Ammon's horn (tissue), 1 donor: ENCODE data around the gene KBTBD12.

ENCODE experiments used
- DNase-seq: peaks from one replicate; pipeline ENCODE4 v3.0.0-alpha.2; 2016; ENCODE audit warnings: low spot score

Gene KBTBD12

GRCh38 chr3:128014548-128014947 lies 99.5 kb downstream of the KBTBD12 start:
- no peak for DNase-seq

- DNase-seq: no peak
These were observed 101.5 kb downstream of the KBTBD12 start for GRCh38 chr3:128016502-128016901.

DNA sequence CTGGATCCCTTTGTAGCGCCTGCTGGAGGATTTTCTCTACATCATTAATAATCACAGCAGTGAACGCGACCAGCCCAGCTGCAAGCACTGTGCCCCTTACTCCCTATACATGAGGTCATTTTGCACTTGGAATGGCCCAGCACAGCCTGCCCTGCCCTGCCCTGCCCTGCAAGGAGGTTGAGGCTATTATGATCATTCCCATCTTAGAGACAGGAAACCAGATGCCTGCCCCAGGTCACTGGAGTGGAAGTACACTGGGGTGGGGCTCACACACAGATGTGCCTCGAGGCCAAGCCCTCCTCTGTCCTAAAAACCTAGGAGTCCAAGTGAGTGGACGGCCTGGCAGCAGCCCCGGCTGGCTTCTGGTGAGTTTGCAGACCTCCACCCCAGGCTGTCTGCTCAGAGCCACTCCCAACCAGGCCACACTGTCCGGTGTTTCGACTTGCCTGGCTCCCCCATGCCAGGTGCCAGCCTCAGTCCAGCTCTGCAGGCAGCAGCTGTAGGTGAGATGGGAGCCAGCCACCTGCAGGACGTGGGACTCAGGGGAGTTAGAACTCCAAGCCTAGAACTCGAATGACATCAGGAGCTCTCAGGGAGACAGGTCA lies 106.8 kb downstream of the KBTBD12 start:
- no peak for DNase-seq

- no peak for DNase-seq
These were observed 118.1 kb downstream of the KBTBD12 start for GRCh38 chr3:128033102-128033501.

DNA sequence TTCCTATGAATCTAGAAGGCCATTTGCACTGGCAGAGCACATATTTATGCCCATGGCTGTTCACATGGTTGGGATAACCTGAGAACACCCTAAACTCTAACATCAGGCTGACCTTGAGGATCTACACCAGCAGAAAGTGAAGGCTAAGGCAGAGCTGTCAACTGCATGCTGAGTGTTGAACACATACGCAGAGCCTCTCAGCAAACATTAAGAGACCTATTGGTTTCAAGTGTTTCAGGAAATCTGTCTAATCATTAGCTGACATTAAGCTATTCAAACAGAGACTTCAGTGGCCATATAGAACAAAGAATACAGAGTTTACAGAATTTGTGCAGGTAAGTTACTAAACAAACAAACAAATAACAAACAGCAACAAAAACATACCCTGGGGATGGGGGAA lies 121.1 kb downstream of the KBTBD12 start:
- no peak for DNase-seq
